NCI-H748 (cell line): ENCODE results near the gene ASAP2.
A peak's percentile ranks its signal among the peaks of the same experiment; 100 is the strongest.
"Not testable (repeated sequence)": the region's sequence is repeated elsewhere in the genome, so short reads cannot be mapped to it uniquely, and the experiment has no call there.

Experiments used
- DNase-seq: peaks from one replicate; lab custom pipeline; 2025; ENCODE audit not compliant: unreplicated experiment; lab: John Stamatoyannopoulos, UW

Gene ASAP2

DNA sequence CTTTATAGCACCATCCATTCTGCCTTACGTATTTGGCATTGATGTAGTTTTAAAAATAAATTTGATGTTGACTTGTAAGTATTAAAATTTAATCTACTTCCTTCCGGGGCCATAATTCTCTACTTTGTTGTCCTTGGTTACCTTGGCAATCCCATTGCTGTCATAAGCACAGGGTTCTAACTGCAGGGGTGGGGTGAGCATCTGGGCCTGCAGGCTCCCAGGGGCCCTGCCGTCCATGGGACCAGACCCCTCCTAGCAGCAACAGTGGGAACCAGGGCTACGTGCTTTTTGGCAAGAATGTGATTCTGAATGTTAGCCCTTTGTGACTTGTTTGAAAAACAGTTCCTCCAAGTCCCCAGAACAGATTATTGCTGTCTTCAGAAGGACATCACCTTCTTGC lies 4.9 kb downstream of the ASAP2 start:
- peak; percentile 23 for DNase-seq

- peak; percentile 53 for DNase-seq
Measured at GRCh38 chr2:9212010-9212635, 5.5 kb downstream of the ASAP2 start.

GRCh38 chr2:9212661-9213411 lies 6.2 kb downstream of the ASAP2 start:
- no peak for DNase-seq

DNA sequence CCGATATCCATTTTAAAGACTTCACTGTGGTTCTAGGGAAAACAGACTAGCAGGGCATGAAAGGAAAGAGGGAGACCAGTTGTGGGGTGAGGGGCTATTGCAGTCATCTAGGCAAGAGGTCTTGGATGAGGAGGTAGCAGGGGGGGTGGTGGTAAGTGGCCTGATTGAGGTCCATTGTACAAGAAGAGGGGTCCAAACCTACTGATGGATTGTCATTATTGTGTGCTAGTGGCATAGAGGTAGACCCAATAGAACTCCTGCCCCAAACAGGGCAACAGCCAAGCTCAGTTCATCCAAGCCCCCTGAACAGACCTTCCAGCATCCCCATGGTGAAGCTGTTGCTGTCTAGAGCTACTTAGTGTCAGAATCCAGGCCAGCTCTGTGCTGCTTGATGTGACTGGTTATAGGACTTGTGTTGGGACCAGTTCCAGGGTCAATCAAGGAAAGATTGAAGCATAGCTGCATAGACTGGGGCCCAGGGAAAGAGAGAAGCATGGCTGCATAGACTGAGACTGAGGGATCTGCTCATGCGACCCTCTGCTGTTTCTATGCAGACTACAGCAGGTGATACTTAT lies 7.0 kb downstream of the ASAP2 start:
- no peak for DNase-seq

DNA sequence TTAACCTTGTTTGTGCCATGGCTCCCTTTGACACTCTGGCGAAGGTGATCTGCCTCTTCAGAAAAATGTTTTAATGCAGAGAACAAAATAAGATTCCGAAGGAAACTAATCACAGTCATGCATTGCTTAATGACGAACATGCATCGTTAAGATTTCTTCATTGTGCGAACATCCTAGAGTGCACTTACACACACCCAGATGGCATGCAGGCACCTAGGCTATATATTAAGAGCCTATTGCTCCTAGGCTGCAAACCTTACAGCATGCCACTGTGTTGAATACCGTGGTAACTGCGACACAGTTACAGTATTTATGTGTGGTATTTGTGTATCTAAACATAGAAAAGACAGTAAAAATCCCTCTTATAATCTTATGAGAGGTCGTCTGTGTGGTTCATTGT lies 8.3 kb downstream of the ASAP2 start:
- DNase-seq: no peak

DNA sequence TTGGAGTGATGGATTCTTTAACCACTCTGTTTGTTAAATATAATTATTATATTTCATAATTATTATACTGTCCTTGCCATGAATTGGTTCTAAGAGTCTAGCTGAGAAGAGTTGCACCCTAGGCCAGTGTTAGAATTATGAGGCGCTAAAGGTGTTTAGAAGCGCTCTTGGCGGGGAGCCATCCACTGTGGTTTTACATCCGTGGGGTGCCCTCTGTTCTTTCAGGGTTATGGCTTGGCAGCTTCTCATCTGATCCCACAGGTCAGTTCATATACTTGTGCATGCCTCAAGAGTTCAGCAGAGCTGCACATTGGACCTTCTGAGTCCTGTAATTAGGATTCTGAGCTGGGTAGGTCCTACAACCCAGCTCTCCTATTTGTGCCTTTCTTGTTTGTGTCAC lies 9.1 kb downstream of the ASAP2 start:
- DNase-seq: no peak

- not testable (repeated sequence) for DNase-seq
Measured at GRCh38 chr2:9216143-9216542, 9.5 kb downstream of the ASAP2 start.

- peak; percentile 37 for DNase-seq
Measured at GRCh38 chr2:9217838-9218770, 11.5 kb downstream of the ASAP2 start.

GRCh38 chr2:9219027-9219445 lies 12.4 kb downstream of the ASAP2 start:
- no peak for DNase-seq

DNA sequence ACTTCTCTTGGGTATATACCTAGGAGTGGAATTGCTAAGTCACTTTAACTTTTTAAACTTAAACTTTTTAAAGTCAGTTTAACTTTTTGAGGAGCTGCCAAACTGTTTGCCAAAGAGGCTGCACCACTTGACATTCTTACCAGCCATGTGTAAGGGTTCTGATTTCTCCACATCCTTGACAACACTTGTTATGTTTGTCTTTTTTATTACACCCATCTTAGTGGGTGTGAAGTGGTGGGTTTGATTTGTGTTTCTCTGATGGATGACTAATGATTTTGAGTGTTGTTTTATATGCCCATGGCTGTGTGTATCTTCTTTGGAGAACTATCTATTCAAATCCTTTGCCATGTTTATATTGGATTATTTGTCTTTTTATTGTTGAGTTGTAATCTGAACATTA lies 13.6 kb downstream of the ASAP2 start:
- no peak for DNase-seq

DNA sequence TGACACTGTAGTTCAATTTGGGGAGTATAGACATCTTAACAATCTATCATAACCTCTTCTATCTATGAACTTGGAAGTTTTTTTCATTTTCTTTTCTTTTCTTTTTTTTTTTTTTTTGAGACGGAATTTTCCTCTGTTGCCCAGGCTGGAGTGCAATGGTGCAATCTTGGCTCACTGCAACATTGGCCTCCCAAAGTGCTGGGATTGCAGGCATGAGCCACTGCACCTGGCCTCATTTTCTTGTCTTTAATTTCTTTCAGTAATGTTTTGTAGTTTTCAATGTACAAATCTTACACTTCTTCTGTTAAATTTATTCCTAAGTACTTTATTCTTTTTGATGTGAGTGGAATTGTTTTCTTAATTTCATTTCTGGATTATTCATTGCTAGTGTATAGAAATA lies 14.6 kb downstream of the ASAP2 start:
- no peak for DNase-seq

- no peak for DNase-seq
Measured at GRCh38 chr2:9222239-9222892, 15.8 kb downstream of the ASAP2 start.

GRCh38 chr2:9222893-9223287 lies 16.3 kb downstream of the ASAP2 start:
- no peak for DNase-seq

DNA sequence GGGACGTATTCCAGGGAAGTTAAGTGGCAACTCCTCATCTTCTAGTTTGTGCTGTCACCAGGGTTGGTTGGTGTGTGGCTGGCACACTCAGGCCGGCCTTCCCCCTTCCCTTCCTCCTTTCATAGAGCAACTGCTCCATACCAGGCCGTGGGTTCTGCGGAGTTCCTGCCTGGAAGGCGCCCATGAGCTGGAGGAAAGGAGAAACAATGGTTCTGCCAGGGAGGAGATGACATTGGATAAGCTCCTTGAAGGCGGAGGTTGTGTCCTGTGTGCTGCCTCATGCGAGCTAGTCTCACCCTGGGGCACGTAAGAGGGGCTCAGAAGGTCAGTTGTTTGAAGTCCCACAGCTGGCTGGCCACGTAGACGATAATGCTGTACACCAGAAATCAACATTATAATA lies 19.2 kb downstream of the ASAP2 start:
- no peak for DNase-seq

- DNase-seq: no peak
Measured at GRCh38 chr2:9226458-9227380, 20.1 kb downstream of the ASAP2 start.

DNA sequence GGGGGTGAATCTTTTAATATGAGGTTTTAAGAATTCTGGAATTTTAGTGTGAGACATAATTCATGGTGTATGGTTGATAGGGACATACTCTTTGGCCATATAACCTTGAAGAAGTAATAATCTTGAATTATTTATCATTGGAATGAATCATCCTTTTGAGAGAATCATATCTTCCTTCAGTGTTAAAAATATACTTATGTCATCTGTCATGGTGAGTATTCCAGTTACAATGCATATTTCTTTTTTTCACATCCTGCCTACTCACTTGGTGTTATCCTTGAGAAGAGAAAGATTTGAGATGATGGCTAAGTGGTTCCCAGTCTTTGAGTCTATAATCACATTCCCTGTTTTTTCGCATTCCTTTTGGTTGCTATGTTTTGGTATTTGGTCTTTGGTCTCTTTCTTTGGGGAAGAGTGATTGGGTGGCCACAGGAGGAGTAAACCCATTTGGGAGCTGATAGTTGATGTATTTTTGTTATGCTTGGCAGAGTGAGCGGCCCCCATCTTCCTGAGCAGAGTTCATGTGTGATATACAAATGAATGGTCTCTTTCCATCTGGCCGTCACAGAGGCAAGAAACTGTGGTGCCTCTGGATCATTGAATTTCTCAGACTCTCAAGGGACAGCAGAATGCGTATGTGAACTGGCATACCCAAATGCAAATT lies 21.6 kb downstream of the ASAP2 start:
- no peak for DNase-seq

- no peak for DNase-seq
Measured at GRCh38 chr2:9228781-9229469, 22.3 kb downstream of the ASAP2 start.

GRCh38 chr2:9229470-9229820 lies 22.8 kb downstream of the ASAP2 start:
- no peak for DNase-seq
